ENCODE measurements around the gene BCL2L1.

DNA sequence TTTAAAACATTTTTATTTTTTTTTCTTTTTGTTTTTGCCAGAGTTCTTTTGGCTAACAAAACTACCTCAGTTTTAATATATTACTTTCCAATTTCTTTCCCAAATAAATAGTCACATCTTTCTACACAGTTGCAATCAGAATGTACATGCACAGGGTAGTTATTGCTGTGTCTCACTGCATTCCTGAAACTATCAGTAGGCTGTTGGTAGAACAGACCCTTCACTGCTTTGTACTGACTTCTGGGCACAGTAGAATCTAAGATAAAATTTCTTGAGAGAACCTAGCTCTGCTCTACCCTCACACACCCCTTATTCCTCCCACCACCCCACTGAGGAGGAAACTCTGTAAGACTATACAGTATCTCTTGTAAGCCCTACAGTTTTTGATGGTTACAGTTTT lies 36.3 kb upstream of the BCL2L1 start:
- no peak for TF ChIP-seq GATA2 (IDR thresholded peaks at IDR 0.05; ENCODE audit: low read depth, low read length)
- TF ChIP-seq GATA3 (IDR thresholded peaks at IDR 0.05; ENCODE audit: low read depth, low read length) = no peak
